ENCODE data around the gene CA5B.
A peak's percentile ranks its signal among the peaks of the same experiment; 100 is the strongest.
"Not testable (repeated sequence)": the region's sequence is repeated elsewhere in the genome, so short reads cannot be mapped to it uniquely, and the experiment has no call there.

CA5B gene, protein sequence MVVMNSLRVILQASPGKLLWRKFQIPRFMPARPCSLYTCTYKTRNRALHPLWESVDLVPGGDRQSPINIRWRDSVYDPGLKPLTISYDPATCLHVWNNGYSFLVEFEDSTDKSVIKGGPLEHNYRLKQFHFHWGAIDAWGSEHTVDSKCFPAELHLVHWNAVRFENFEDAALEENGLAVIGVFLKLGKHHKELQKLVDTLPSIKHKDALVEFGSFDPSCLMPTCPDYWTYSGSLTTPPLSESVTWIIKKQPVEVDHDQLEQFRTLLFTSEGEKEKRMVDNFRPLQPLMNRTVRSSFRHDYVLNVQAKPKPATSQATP

DNA sequence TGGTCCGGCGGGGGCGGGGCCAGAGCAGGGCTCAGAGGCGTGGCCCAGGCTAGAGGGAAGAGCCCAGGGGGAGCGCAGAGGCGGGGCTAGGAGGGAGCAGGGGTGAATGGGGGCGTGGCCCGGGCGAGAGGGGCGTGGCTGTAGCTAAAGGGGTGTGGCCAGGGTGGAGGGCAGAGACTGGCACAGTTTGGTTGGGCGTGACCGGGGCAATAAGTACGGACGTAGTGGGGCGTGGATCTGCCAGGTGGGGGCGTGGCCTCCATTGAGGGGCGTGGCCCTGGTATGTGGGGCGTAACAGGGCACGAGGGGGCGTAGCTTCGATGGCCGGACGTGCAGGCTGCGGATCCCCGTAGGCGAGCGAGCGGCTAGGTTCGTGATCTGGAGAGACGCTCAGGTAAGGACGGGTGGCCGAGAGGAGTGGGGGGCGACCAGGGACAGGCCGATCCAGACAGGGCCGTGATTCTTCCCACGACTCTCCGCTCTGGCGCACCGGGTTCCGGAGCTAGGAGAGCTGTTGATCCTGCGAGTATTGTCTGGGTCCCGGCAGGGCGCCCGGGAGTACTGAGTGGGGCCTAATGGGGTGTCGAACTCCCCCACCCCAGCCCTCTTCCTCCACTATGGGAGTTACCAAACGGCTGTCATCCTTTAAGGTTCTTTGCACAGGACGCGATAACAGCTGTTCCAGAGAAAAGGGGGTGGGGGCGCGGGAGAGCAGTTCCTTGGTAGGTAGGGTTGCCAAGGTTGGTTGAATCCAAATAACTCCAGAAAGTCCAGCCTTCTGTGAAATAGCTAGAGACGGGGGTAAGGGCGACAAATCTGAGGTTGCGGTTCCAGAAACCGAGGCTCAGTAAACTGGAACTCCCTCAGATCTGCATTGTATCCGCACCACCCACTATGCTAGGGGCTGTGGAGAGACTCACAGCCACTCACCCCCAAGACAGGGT lies at the start of gene CA5B:
TSS of gene CA5B (plus strand) at position 312 of the 944 bp plus-strand sequence. CDS start 11,754 bp downstream, outside the sequence.
- peak; percentile 67 for DNase-seq

DNA sequence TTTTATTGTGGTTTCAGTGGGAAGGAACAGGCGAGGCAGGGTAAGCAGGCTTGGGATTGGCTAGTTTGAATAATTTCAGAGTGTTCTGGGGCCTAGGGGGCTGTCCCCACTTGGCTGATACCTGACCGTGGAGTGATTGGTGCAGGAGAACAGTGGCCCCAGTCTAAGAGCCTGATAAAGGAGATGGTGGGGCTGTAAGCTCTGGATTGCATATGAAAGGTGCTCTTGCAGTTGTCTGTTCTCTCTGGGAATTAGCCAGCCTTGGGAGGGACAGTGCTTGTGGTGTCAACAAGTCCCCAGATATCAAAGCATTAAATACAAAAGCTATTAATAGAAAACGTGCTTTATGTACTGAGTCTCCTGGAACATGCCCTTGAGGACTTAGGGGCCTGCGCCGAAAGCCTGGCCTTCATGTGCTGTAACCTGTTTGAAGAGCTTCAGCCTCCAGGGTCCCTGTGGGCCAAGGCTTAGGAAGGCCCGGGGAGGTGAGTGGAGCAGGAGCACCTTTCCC lies 43.1 kb upstream of the CA5B start:
- DNase-seq, result no peak

DNA sequence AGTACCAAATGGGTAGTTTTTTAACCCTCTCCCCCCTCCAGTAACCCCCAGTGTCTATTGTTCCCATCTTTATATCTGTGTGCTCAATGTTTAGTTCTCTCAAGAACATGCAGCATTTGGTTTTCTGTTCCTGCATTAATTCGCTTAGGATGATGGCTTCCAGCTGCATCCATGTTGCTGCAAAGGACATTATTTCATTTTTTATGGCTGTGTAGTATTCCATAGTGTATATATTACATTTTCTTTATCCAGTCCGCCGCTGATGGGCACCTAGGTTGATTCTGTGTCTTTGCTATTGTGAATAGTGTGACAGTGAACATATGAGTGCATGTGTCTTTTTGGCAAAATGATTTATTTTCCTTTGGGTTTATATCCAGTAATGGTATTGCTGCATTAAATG lies 41.6 kb upstream of the CA5B start:
- DNase-seq, result no peak

DNA sequence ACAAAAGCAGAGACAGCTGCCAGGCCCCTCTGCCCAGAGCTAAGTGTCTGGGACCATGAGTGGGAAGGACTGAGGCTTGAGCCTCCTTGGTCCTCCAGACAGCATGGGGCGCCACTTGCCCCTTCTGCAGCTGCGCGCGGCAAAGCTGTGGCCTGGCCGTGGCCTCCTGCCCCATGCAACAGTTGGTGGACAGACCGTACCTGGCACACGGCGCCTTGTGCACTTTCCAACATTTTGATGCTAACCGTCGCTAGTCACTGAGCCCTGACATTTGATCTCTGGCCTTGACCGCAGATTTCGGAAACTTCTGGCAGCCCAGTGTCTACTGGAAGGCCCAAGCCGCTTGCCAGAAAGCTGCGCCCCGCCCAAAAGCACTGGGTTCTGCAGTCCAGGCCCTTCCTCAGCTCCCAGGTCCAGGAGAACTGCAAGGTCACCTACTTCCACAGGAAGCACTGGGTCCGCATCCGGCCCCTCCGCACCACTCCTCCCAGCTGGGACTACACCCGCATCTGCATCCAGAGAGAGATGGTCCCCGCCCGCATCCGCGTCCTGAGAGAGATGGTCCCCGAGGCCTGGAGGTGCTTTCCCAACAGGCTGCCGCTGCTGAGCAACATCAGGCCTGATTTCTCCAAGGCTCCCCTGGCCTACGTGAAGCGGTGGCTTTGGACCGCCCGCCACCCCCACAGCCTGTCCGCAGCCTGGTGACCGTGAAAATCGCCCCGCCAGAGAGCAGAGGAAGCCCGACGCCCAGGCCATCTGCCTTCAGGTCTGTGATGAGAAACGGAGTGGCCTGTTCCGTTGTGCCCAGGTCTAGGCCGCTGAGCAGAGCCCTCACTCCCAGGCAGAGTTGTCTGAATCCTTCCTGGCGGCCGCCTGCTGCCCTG lies 35.3 kb upstream of the CA5B start:
- no peak for DNase-seq

DNA sequence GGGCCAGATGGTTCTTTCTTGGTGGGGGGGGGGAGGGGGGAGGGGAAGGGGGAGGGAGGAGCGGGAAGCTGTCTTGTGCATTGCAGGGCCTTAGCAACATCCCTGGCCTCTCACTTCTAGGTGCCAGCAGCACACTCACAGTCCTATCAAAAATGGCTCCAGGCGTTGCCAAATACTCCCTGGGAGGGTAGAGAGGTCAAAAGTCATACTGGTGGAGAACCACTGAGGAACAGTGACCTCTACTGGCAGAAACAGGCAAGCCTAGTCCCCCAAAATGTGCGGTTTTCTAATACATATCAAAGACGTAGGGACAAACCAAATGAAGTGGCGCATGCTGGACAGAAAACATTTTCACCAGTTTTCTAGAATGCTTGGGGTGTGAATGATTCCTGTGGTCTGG lies 34.3 kb upstream of the CA5B start:
- DNase-seq, result not testable (repeated sequence)

DNA sequence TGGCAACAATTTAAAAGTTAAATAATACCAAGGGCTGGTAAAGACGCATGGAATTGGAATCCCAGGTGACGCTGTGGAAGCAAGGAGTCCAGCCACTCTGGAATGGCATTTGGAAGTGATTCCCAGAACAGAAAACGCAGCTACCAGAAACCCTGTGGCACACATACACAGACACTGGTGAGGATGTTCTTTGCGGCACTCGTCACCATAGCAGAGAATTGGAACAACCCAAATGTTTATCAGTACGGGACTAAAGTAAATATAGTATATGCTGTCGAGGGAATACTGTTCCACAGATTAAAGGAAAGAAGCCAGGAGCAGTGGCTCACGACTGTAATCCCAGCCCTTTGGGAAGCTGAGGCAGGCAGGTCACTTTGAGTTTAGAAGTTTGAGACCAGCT lies 33.8 kb upstream of the CA5B start:
- DNase-seq, result not testable (repeated sequence)

DNA sequence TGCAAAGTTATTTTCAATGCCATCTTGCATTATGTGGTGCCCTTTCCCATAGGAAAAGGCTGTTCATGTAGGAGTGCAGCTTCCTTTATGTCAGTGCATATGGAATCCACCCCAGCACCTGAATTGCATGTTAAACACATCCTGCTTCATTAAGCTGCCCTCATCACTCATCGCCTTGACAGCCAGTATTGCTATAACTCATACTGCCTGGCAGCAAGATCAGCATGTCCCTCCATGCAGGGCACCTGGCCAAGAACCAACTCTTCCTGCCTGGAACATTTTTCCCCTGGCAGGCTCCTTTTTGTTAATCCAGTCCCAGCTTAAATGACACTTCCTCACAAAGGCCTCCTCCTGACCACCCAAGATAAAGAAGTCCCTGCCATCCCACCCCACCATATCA lies 23.5 kb upstream of the CA5B start:
- DNase-seq, result no peak

DNA sequence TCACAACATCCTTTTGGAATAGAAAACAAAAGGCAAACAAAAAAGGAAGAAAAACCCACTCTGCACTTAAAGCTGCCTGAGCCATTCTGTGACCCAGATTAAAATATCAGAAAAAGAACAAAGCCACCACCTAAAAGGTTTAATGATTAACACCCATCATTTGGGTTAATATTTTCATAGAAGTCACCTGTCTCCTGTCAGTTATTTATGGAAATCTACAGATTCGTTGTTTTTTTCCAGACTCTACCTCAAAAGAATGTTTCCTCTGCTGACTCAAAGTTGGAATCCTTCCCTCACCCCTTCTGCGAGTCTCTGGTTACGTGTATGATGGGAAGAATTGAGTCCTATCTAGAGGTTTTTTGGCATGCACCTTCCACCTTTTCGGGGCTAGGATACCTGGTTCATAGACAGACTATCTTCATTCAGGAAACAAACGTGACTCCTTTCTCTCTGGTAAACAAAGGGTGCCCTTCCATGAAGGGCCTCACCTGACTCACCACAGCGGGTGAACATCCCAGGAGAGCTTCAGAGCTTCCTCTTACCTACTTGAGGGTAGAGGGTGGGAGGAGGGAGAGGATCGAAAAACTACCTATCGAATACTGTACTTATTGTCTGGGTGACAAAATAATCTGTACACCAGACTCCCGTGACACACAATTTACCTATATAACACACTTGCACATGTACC lies 19.6 kb upstream of the CA5B start:
- no peak for DNase-seq

DNA sequence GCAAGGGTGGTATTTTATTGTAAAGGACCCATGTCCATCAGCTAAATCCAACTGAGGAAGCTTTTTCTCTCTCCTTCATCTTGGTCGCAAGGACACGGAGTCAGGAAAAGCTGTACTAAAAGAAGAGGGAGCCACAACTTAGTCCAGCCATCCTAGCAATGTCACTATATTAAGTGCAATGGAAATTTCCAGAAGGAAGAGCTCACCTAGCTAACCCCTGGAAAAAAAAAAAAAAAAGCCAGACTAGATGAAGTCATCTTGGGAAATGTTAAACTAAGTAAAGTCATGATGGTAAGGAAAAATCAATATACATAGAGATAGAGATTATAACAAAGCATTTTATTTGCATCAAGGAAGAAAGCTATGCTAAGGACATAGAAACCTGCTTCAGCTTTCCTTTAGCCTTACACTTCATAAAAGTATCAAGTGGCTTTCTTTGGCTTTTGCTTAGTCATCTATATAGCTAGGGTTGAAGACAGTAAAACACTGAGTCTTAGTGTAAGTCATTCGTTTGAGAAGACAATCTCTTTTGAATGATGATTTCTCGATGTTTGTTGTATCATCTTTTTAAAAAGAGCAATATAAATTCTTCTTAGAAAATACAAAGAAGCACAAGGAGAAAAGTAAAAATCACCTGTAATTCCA lies 18.6 kb upstream of the CA5B start:
- no peak for DNase-seq

DNA sequence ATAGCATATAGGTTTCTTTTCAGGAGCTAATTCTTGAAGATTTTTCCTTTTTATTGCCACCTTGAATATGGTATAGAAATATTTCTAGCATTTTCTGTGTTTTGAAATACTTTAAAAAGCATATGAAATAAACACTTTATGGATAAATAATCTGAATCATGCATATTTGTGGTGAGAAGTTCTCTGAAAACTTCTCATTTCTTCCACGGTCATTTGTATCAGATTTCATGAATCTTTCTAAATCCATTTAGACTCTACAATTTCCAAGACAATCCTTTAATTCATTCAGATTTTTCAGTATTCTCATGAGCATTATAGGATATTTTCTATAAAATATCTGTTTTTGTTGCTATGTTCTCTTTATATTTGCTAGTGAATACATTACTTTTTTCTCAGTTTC lies 16.2 kb upstream of the CA5B start:
- DNase-seq, result no peak

DNA sequence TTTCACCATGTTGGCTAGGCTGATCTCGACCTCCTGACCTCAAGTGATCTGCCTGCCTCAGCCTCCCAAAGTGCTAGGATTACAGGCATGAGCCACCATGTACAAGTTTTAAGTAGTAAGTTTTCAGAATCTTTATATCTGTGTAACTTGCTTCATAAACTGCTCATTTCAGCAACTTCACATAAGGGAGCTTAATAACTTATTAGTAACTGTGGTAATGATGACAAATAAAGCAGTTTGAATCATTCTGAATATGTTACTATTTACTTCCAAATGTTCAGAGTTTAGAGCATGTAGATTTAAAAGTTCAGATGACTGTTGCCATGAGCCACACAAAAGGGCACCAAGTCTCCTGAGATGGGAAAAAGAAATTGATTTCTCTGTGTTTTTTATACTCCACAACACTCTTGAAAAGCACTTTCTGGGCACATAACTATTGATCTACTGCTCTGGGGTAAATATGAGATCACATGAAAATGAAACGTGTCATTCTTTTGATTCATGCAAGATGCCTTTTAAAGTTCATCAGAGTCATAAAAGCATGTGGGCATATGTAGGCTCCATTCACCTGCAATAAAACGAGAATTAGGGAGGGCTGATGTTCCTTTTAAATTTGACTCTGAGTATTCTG lies 14.1 kb upstream of the CA5B start:
- DNase-seq, result no peak

DNA sequence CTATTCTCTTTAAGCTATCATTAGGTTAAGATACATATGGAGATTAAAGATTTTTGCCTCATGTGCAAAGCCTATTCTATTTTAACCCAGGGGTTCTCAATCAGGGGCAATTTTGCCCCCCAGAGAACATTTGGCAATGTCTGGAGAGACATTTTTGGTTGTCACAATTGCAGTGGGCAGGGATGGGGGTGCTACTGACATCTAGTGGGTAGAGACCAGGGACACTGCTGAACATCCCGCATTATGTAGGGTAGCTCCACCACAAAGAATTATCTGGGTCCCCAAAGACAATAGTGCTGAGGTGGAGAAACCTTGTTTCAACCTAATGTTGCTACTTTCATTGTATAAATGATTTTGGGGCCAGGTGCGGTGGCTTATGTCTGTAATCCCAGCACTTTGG lies 13.2 kb upstream of the CA5B start:
- DNase-seq, result no peak

DNA sequence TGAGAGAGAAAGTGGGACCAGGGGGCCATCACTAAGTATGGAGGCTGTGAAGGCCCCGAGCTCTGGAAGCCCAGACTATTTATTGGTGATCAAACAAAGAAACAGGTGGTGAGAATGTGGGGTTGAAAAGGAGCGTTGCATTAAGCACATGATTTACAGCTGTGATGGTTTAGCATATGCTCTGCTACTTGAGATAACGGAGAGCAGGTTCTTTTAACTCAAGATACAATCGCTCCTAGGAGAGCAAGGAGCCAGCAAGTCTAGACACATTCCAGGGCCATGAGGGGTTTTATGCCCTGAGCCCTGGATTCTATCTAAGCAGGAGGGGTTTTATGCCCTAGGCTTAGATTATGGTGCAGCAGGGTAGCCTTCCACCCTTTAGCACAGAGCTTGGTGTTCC lies 6.7 kb upstream of the CA5B start:
- not testable (repeated sequence) for DNase-seq

DNA sequence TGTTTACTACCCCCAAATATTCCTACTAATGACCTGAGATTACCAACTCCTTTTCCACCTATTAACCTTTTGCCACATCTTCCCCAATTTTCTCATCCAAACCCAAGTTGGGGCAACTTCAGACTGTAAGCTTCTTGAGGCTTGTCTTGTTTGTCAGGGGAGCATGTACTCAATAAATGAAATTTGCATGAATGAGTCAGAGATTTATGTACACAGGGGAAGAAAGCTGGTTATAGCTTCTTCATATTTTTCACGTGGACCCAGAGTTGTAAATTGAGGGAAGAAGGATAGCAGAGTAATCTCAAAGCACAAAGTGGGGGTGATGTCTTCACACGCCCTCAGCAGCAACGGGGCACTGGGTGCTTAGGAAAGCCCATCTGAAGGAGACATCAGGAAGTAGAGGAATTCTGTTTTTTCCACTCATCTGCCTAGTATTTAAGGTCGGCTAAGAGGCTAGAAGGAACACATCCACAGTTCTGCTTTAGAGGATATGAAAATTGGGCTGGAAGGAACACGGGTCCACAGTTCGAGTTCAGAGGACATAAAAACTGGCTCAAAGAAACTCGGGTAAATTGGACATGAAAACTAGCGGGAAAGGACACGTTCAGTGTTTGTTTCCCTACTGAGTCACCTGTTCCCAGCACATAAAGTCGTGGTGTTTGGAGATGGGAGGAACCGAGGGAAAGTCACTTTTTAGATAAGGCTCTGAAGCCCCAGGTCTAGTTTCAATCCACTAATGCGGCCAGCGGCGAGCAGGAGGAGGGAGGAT lies 696 bp upstream of the CA5B start:
- DNase-seq, result no peak

DNA sequence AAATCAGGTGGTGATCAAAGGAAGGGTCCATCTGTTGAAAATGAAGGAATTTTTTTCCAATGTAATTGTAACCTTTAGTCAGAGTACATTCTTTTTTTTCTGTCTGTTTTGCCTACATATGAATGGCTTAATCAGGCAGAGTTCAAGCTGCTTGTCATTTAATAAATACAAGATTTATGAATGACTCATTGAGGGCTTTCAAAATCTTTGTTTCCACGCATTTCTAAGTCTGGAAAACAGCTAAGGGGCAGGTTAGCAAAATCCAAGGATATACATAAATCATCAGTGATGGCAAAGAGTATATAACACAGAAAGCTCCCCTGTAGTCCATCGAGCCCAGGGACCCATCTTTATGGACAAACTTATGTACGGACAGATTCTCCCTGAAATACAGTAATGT lies 1.8 kb downstream of the CA5B start:
- DNase-seq, result no peak

DNA sequence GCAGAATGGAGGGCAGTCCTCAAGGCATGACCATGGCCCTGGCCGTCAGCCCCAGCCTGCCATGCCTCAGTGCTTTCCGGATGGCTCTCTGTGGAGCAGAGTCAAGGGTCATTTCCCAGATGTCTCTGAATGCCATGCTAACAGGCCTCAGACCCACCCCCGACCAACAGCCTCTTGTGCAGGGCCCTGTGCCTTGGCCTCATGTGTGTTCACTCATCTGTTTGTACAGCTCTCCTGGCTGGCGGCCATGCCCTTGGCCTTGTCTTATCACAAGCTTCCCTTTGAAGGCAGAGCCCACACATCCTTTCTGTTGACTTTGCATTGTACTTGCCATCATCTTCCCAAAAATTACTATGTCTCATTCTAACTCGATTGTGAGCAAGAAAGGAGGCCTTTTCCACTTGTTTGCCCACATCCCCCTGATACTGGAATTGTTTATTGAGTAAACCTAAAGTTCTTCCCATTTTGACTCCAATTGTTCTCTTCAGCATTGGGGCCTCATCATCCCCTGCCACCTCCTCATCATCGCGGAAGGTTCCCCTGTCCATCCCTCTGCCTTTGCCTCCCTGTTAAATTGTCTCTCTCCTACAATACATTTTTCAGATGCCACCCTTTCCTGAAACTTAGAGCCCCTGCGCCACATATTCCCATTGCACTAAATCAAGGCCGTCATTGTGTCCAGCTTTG lies 6.3 kb downstream of the CA5B start:
- DNase-seq, result no peak

DNA sequence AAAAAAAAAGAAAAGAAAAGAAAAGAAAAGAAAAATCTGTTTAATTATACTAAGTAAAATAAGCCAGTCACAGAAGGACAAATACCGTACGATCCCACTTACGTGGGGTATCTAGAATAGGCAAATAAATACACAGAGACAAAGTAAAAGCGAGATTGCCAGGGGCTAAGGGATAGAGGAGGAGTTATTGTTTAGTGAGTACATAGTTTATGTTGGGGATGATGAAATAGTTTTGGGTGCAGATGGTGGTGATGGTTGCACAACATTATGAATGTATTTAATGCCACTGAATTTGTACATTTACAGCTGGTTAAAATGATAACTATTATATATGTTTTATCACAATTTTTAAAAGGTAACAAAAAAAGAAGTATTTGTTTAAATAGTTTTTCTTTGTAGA lies 7.1 kb downstream of the CA5B start:
- DNase-seq, result no peak

DNA sequence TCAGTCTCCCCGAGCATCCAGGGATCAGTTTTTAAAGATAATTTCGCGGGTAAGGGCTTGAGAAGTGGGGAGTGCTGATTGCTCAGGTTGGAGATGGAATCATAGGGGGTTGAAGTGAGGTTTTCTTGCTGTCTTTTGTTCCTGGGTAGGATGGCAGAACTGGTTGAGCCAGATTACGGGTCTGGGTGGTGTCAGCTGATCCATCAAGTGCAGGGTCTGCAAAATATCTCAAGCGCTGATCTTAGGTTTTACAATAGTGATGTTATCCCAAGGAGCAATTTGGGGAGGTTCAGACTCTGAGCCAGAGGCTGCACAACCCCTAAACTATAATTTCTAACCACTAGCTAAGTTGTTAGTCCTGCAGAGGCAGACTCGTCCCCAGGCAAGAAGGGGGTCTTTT lies 8.6 kb downstream of the CA5B start:
- DNase-seq, result not testable (repeated sequence)

DNA sequence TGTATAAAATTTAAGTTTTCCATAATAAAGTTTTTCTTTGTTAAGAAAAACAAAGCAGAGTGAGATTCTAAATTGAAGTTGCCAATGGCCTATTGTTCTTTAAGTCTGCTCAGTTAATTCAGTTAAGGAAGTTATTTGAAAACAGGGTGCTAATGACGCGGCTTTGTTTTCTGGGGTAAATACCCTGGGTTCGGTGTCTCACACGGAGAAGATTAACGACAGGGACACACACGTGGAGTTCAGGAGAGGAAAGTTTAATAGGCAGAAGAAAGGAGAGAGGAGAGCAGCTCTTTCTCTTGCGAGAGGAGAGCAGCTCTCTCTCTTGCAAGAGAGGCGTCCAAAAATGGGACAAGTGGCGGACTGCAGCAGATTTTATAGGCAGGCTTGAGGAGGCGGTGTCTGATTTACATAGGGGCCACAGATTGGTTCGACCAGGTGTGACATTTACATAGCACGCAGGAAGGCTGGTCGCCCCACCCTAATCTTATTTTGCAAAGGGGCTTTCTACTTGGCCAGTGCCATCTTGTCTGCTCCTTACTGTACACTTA lies 9.6 kb downstream of the CA5B start:
- no peak for DNase-seq

DNA sequence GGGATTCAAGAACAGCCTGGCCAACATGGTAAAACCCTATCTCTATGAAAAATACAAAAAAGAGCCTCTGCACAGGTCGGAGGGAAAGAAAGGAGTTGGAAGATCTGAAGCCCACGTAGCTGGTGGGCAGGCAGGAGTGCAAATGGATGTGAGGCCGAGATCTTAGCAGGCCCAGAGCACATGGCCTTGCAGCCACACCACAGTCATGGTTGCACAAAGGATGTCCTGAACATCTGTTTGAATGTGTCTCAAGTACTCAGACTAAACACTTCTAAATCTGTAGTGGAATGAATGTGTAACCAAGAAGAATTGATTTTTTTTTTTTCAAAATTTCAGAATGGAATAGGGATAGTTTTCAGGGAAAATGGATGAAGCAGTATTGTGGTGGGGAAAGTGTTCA lies 10.8 kb downstream of the CA5B start:
- no peak for DNase-seq

Measured in NCI-H774 (cell line).